Transverse colon (tissue), 4 donors: ENCODE data around the gene MOB2. TPM values are rescaled to one million over a fixed set of nuclear protein-coding genes. Genes with fewer than 3 reads are reported as not detected.
A peak's percentile ranks its signal among the peaks of the same experiment; 100 is the strongest.

Experiments used
- DNase-seq: peaks from one replicate; pipeline ENCODE4 v3.0.0-alpha.2; 2019
- H3K27ac ChIP-seq, 4 donors: fragments of 200-600 bp; sonication (generic); 2 replicates each; pipeline ENCODE4 v1.5.1; 2016 to 2018; ENCODE audit warnings: inconsistent platforms in 4 of 4
- H3K27me3 ChIP-seq: fragments of 200-600 bp; sonication (generic); 2 replicates; pipeline ENCODE4 v1.5.1; 2017; ENCODE audit warnings: inconsistent platforms
- H3K36me3 ChIP-seq, 4 donors: fragments of 200-600 bp; sonication (generic); 2 replicates each; pipeline ENCODE4 v1.5.1; 2017 to 2019; ENCODE audit warnings: inconsistent platforms in 4 of 4
- H3K4me1 ChIP-seq, 4 donors: fragments of 200-600 bp; sonication (generic); 2 replicates each; pipeline ENCODE4 v1.5.1; 2017 to 2020; ENCODE audit warnings: inconsistent platforms in 4 of 4
- H3K4me3 ChIP-seq, 4 donors: fragments of 200-600 bp; sonication (generic); 1 replicate in 1 of 4; 2 replicates in 3 of 4; pipeline versions ENCODE4 v1.5.1 to v1.6.1; 2017 to 2019; ENCODE audit warnings: inconsistent platforms in 4 of 4
- H3K9me3 ChIP-seq, 2 donors: fragments of 200-600 bp; sonication (generic); 2 replicates each; pipeline ENCODE4 v1.5.1; 2017 to 2019; ENCODE audit warnings: inconsistent platforms in 2 of 2
- EP300 ChIP-seq: sonication (generic); formaldehyde crosslinking; IDR thresholded peaks from one replicate; pipeline ENCODE4 v1.6.1; 2017; ENCODE audit warnings: antibody characterized with exemption, low read depth
- POLR2A ChIP-seq: fragments of 450-650 bp; IDR thresholded peaks from one replicate; pipeline ENCODE4 v1.6.1; 2016; ENCODE audit warnings: antibody characterized with exemption, mild to moderate bottlenecking, moderate library complexity
- POLR2AphosphoS5 ChIP-seq, 3 donors: sonication (generic); formaldehyde crosslinking; IDR thresholded peaks; one replicate each; pipeline ENCODE4 v1.6.1; 2016; ENCODE audit warnings: antibody characterized with exemption in 3 of 3
- whole genome bisulfite sequencing, 2 donors: methylation state at CpG; one replicate each; pipeline ENCODE4 v1.1.5; 2018; ENCODE audit warnings: low coverage in 1 of 2; 5-methylcytosine and 5-hydroxymethylcytosine counted together
- in situ Hi-C, 4 donors: fragments of 200-750 bp; cut with MboI; loops; one replicate each; pipeline versions ENCODE4 v1.15.0 to v1.15.1; 2017; ENCODE audit warnings: low sequenced_read_pairs in 3 of 4, low pct_ligation_motif_present in 1 of 4, low pct_unique_long_range_greater_than_20kb in 1 of 4
- intact Hi-C: fragments of 100-400 bp; cut with DNase I; formaldehyde crosslinking; loops from one replicate; pipeline ENCODE4 v1.15.1; 2023; ENCODE audit warnings: low total_unique reads
- total RNA-seq, 4 donors: library from RNA; depleted of rRNA; stranded (reverse); fragments of >200 nt; gene quantifications; one replicate each; pipeline ENCODE4 v1.1.0, GENCODE V29; 2016
- TF ChIP-seq, protein P1 (sequence below), 5 experiments: fragments of 200-600 bp in 3 of 5; fragments of 450-650 bp in 2 of 5; sonication (generic) in 3 of 5; IDR thresholded peaks; 1 replicate in 2 of 5; 2 replicates in 3 of 5; pipeline ENCODE4 v1.5.1; 2016 to 2017; ENCODE audit warnings: antibody characterized with exemption in 5 of 5, inconsistent platforms in 3 of 5, mild to moderate bottlenecking in 2 of 5, moderate library complexity in 1 of 5

MOB2 gene
- total RNA-seq, 4 donors from 2014 or later = 22.8 to 56.7 (median 42.4) TPM

DNA sequence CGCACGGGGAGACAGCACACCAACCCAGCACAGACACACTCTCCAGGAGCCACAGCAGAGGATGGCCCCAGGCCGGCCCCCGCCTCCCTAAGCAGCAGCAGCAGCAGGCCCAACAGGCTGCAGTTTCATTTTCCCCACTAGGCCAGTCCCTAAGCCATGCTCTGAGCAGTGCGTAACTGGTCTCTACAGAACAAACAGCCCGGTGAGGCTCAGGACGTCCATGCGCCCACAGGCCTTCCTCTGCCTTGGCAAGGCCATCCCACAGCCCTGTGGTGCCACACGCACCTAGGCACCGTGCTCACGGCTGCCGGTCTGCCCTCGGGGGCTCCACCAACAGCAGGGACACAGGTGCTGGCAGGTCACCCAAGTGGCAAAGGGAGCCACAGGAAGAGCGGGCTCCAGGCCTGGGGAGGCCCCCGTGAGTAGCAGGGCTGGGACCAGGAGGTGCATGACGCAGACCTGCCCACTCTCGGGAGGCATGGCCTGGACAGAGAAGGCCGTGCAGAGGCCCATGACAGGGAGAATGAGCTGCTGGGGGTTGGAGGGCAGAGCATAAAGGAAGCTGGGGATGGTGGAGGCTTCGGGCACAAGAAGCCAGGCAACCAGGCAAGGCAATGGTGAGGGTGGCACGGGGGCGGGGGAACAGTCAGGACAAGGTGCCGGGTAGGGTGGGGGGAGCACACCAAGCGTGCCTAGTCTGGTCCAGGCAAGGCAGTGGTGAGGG lies 1.4 kb upstream of the MOB2 start:
- Histone ChIP-seq H3K9me3 (no peaks in the 10 kb centered on the region), H3K36me3 (no peaks in the 10 kb centered on the region), H3K27ac (peak overlapping the region; percentile 81 to 92 (median 84)), H3K4me1 (peaks cover 42 to 66% (median 47%) of the 10 kb centered on the region in 4 donors), H3K27me3 (no peaks in the 10 kb centered on the region), H3K4me3 (no peak overlapping the region)
- DNase-seq = no peak
- WGBS, 2 donors = 71% methylated on average over 23 of the region's 23 CpGs; no CpG with 5 or more reads in 1 of the 2 donors
- intact Hi-C loops = no loop called here
- in situ Hi-C loops = no loop called here
- TF ChIP-seq POLR2A (no peak), POLR2AphosphoS5 (IDR thresholded peaks at IDR 0.05) (no peak), EP300 (no peak)
- TF ChIP-seq, protein P1, sequence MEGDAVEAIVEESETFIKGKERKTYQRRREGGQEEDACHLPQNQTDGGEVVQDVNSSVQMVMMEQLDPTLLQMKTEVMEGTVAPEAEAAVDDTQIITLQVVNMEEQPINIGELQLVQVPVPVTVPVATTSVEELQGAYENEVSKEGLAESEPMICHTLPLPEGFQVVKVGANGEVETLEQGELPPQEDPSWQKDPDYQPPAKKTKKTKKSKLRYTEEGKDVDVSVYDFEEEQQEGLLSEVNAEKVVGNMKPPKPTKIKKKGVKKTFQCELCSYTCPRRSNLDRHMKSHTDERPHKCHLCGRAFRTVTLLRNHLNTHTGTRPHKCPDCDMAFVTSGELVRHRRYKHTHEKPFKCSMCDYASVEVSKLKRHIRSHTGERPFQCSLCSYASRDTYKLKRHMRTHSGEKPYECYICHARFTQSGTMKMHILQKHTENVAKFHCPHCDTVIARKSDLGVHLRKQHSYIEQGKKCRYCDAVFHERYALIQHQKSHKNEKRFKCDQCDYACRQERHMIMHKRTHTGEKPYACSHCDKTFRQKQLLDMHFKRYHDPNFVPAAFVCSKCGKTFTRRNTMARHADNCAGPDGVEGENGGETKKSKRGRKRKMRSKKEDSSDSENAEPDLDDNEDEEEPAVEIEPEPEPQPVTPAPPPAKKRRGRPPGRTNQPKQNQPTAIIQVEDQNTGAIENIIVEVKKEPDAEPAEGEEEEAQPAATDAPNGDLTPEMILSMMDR (IDR thresholded peaks at IDR 0.05) = peak in 1 of 5 experiments; percentile 6

DNA sequence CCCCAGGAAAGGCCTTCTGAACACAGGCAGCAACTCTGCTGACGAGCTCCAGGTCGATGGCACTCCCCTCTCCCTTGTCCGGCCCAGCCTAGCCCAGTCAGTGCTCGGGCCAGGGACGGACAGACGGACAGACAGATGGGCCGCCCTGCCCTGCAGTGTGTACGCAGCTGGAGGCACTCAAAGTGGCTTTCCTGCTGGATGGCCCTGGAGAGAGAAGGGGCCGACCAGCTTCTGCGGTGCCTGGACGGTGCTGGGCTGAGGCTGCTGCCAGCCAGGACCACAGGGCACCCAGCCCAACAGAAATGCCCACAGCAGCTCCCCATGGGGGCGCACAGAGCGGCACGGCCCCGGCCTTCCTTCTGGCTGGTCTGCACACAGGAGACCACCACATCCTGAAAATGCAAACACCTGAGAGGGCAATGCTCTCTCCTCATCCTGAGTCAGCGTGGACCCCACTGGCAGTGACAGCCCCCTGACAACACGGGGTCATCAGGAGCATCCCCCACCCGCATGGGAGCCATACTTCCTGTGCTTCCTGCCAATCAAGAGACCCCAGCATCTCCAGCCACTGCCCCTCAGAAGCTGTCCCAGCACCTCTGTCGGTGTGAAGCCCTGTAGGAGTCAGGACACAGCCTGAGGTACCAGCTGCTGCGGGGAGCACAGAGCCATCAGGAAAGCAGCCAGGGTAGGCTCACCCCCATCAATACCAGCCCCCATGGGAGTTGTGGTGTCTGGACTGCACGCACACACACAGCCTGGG lies 692 bp upstream of the MOB2 start:
- WGBS, 2 donors = 51% methylated on average over 20 of the region's 21 CpGs; no CpG with 5 or more reads in 1 of the 2 donors
- TF ChIP-seq, protein P1 (IDR thresholded peaks at IDR 0.05) = no peak
- no peak for TF ChIP-seq EP300
- no peak for TF ChIP-seq POLR2AphosphoS5 (IDR thresholded peaks at IDR 0.05)
- no peaks in the 10 kb centered on the region for H3K36me3 ChIP-seq

DNA sequence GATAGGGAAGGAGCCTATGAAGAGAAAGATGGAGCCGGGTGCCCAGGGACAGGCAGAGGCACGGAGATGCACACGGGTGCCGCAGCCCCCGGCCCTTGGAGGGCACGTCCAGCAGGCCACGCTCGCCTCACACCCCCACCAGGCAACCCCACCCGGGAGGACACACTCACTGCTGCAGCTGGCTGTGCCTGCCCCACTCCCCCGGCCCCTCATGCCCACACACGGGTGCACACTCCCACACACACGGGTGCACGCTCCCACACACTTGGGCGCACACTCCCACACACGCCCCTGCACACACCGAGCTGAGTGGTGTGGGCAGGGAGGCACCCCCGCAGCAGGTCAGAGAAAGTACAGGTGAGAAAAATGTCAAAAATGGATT lies 1.1 kb downstream of the MOB2 start:
- Histone ChIP-seq H3K4me3 (peak overlapping the region; percentile 5 to 27 (median 24)), H3K36me3 (peaks cover 0 to under 1% (median 0%) of the 10 kb centered on the region in 4 donors), H3K27me3 (no peaks in the 10 kb centered on the region), H3K27ac (peak overlapping the region; percentile 81 to 92 (median 84)), H3K9me3 (no peaks in the 10 kb centered on the region), H3K4me1 (peaks cover 51 to 91% (median 66%) of the 10 kb centered on the region in 4 donors)
- 60 to 71% methylated on average over 1 to 10 of the region's 17 CpGs for WGBS, 2 donors
- TF ChIP-seq POLR2AphosphoS5 (IDR thresholded peaks at IDR 0.05) (no peak), POLR2A (no peak), EP300 (no peak)
- TF ChIP-seq, protein P1 (IDR thresholded peaks at IDR 0.05) = no peak
- intact Hi-C loops (no loop called here), in situ Hi-C loops (no loop called here)
- no peak for DNase-seq

More for the DNA sequence above, 692 bp upstream of the MOB2 start:
- H3K4me3 ChIP-seq = no peak overlapping the region
- intact Hi-C loops = no loop called here
- H3K27me3 ChIP-seq = no peaks in the 10 kb centered on the region
- H3K27ac ChIP-seq = peak overlapping the region; percentile 81 to 92 (median 84)
- peaks cover 42 to 74% (median 51%) of the 10 kb centered on the region in 4 donors for H3K4me1 ChIP-seq
- in situ Hi-C loops = no loop called here
- H3K9me3 ChIP-seq = no peaks in the 10 kb centered on the region
- no peak for DNase-seq
